ENCODE measurements around the gene CREB5. TPM values are rescaled to one million over a fixed set of nuclear protein-coding genes. Genes with fewer than 3 reads are reported as not detected.

Gene CREB5
- total and polyA plus RNA-seq, 2 experiments from 2014 or later = 2.4 to 4.4 TPM

DNA sequence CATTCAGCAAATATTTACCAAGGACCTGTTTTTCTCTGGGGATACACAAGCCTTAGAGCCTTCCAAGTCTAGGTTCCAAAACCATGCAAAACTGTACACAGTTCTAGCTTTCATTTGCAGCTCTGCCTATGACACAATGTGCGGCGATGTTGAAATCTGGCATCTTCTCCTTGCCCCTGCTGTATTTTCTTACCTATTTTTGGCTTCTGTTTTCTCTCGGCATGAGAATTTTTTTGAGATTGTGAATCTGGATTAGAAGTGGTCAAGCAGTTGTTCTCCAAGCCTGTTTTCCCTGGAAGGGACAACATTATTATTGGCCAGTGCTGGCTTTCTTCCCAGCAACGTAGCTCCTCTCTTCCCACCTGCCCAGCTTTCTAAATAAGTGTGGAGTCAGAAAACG is 176.3 kb downstream of the CREB5 start (continued):
- TF ChIP-seq, protein P1, sequence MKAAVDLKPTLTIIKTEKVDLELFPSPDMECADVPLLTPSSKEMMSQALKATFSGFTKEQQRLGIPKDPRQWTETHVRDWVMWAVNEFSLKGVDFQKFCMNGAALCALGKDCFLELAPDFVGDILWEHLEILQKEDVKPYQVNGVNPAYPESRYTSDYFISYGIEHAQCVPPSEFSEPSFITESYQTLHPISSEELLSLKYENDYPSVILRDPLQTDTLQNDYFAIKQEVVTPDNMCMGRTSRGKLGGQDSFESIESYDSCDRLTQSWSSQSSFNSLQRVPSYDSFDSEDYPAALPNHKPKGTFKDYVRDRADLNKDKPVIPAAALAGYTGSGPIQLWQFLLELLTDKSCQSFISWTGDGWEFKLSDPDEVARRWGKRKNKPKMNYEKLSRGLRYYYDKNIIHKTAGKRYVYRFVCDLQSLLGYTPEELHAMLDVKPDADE (IDR thresholded peaks at IDR 0.05) = no peak
- no peak for TF ChIP-seq JUNB (IDR thresholded peaks at IDR 0.05; ENCODE audit: unreplicated experiment)
- no peak for TF ChIP-seq EZH2 (IDR thresholded peaks at IDR 0.05; ENCODE audit: low read depth, unreplicated experiment)
- no peak for TF ChIP-seq ZNF331 (CRISPR knock-in tag; IDR thresholded peaks at IDR 0.05; ENCODE audit: low read depth)
- TF ChIP-seq ZNF114 (CRISPR knock-in tag; IDR thresholded peaks at IDR 0.05) = no peak
- TF ChIP-seq POLR2AphosphoS5 (IDR thresholded peaks at IDR 0.05; ENCODE audit: low read depth) = no peak
- TF ChIP-seq REST (IDR thresholded peaks at IDR 0.05; ENCODE audit: unreplicated experiment) = no peak
- TF ChIP-seq, protein P2, sequence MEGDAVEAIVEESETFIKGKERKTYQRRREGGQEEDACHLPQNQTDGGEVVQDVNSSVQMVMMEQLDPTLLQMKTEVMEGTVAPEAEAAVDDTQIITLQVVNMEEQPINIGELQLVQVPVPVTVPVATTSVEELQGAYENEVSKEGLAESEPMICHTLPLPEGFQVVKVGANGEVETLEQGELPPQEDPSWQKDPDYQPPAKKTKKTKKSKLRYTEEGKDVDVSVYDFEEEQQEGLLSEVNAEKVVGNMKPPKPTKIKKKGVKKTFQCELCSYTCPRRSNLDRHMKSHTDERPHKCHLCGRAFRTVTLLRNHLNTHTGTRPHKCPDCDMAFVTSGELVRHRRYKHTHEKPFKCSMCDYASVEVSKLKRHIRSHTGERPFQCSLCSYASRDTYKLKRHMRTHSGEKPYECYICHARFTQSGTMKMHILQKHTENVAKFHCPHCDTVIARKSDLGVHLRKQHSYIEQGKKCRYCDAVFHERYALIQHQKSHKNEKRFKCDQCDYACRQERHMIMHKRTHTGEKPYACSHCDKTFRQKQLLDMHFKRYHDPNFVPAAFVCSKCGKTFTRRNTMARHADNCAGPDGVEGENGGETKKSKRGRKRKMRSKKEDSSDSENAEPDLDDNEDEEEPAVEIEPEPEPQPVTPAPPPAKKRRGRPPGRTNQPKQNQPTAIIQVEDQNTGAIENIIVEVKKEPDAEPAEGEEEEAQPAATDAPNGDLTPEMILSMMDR (conservative IDR thresholded peaks at IDR 0.05; ENCODE audit: low read depth in 2 of 2) = no peak

- Histone ChIP-seq H3K27me3 (ENCODE audit: insufficient read depth) (no peaks in the 10 kb centered on the region), H3F3A (replicated peaks; ENCODE audit: low read depth) (no peaks in the 10 kb centered on the region), H3K79me2 (replicated peaks; ENCODE audit: insufficient read depth) (no peaks in the 10 kb centered on the region), H3K27ac (ENCODE audit: low read depth) (no peak overlapping the region), H4K20me1 (replicated peaks; ENCODE audit: insufficient read depth) (no peaks in the 10 kb centered on the region), H3K4me1 (ENCODE audit: insufficient read depth) (no peaks in the 10 kb centered on the region; the same call in 1 of the 2 replicates), H3K36me3 (ENCODE audit: insufficient read depth) (no peaks in the 10 kb centered on the region), H3K9me2 (ENCODE audit: insufficient read depth) (no peaks in the 10 kb centered on the region; the same call in 1 of the 2 replicates), H3K4me3 (no peak overlapping the region), H2AFZ (no peak overlapping the region), H3K4me2 (no peak overlapping the region)
- H3K27ac Mint-ChIP-seq = no peak overlapping the region; the same call in 1 of the 2 replicates
- H3K27me3 Mint-ChIP-seq (ENCODE audit: insufficient read depth, low read depth, poor library complexity) = peaks cover 1% of the 10 kb centered on the region
- no peak overlapping the region for H3K4me3 Mint-ChIP-seq
- no peaks in the 10 kb centered on the region for H3K9me3 Mint-ChIP-seq
- ATAC-seq = no peak
- DNase-seq (ENCODE audit: low spot score) = no peak
- no peaks in the 10 kb centered on the region for H3K4me1 Mint-ChIP-seq
- H3K36me3 Mint-ChIP-seq (ENCODE audit: low read depth) = no peaks in the 10 kb centered on the region
- TF ChIP-seq EZH2 (IDR thresholded peaks at IDR 0.05; ENCODE audit: low read depth, unreplicated experiment) (no peak), CREB1 (CRISPR knock-in tag; IDR thresholded peaks at IDR 0.05; ENCODE audit: low read depth) (no peak), ZNF114 (CRISPR knock-in tag; IDR thresholded peaks at IDR 0.05) (no peak), NANOG (IDR thresholded peaks at IDR 0.05; ENCODE audit: borderline replicate concordance) (no peak), POLR2AphosphoS5 (IDR thresholded peaks at IDR 0.05; ENCODE audit: low read depth) (no peak), ZNF331 (CRISPR knock-in tag; IDR thresholded peaks at IDR 0.05; ENCODE audit: low read depth) (no peak), JUNB (IDR thresholded peaks at IDR 0.05; ENCODE audit: unreplicated experiment) (no peak), STAT1 (IDR thresholded peaks at IDR 0.05; ENCODE audit: unreplicated experiment) (no peak)
- TF ChIP-seq, protein P3, sequence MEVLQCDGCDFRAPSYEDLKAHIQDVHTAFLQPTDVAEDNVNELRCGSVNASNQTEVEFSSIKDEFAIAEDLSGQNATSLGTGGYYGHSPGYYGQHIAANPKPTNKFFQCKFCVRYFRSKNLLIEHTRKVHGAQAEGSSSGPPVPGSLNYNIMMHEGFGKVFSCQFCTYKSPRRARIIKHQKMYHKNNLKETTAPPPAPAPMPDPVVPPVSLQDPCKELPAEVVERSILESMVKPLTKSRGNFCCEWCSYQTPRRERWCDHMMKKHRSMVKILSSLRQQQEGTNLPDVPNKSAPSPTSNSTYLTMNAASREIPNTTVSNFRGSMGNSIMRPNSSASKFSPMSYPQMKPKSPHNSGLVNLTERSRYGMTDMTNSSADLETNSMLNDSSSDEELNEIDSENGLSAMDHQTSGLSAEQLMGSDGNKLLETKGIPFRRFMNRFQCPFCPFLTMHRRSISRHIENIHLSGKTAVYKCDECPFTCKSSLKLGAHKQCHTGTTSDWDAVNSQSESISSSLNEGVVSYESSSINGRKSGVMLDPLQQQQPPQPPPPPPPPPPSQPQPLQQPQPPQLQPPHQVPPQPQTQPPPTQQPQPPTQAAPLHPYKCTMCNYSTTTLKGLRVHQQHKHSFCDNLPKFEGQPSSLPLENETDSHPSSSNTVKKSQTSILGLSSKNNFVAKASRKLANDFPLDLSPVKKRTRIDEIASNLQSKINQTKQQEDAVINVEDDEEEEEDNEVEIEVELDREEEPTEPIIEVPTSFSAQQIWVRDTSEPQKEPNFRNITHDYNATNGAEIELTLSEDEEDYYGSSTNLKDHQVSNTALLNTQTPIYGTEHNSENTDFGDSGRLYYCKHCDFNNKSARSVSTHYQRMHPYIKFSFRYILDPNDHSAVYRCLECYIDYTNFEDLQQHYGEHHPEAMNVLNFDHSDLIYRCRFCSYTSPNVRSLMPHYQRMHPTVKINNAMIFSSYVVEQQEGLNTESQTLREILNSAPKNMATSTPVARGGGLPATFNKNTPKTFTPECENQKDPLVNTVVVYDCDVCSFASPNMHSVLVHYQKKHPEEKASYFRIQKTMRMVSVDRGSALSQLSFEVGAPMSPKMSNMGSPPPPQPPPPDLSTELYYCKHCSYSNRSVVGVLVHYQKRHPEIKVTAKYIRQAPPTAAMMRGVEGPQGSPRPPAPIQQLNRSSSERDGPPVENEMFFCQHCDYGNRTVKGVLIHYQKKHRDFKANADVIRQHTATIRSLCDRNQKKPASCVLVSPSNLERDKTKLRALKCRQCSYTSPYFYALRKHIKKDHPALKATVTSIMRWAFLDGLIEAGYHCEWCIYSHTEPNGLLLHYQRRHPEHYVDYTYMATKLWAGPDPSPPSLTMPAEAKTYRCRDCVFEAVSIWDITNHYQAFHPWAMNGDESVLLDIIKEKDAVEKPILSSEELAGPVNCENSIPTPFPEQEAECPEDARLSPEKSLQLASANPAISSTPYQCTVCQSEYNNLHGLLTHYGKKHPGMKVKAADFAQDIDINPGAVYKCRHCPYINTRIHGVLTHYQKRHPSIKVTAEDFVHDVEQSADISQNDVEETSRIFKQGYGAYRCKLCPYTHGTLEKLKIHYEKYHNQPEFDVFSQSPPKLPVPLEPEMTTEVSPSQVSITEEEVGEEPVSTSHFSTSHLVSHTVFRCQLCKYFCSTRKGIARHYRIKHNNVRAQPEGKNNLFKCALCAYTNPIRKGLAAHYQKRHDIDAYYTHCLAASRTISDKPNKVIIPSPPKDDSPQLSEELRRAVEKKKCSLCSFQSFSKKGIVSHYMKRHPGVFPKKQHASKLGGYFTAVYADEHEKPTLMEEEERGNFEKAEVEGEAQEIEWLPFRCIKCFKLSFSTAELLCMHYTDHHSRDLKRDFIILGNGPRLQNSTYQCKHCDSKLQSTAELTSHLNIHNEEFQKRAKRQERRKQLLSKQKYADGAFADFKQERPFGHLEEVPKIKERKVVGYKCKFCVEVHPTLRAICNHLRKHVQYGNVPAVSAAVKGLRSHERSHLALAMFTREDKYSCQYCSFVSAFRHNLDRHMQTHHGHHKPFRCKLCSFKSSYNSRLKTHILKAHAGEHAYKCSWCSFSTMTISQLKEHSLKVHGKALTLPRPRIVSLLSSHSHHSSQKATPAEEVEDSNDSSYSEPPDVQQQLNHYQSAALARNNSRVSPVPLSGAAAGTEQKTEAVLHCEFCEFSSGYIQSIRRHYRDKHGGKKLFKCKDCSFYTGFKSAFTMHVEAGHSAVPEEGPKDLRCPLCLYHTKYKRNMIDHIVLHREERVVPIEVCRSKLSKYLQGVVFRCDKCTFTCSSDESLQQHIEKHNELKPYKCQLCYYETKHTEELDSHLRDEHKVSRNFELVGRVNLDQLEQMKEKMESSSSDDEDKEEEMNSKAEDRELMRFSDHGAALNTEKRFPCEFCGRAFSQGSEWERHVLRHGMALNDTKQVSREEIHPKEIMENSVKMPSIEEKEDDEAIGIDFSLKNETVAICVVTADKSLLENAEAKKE (CRISPR knock-in tag; IDR thresholded peaks at IDR 0.05) = no peak
Measured at GRCh38 chr7:28591041-28591674, 178.8 kb downstream of the CREB5 start.
